Stimulated activated naive CD8-positive, alpha-beta T cell treated with anti-CD3 and anti-CD28 coated beads, Interleukin-15, Interleukin-2, amounts not matched to agents 100 U/mL and 50 U/mL, for 24 hours (primary cell): Measurements from ENCODE around the gene STK4.

ENCODE experiments used
- ATAC-seq: fragments of 150-1000 bp; cut with Tn5 transposase; one replicate; pipeline ENCODE4 v1.10.0; 2021
- DNase-seq: peaks from one replicate; pipeline ENCODE4 v3.0.0; 2021

The STK4 gene

DNA sequence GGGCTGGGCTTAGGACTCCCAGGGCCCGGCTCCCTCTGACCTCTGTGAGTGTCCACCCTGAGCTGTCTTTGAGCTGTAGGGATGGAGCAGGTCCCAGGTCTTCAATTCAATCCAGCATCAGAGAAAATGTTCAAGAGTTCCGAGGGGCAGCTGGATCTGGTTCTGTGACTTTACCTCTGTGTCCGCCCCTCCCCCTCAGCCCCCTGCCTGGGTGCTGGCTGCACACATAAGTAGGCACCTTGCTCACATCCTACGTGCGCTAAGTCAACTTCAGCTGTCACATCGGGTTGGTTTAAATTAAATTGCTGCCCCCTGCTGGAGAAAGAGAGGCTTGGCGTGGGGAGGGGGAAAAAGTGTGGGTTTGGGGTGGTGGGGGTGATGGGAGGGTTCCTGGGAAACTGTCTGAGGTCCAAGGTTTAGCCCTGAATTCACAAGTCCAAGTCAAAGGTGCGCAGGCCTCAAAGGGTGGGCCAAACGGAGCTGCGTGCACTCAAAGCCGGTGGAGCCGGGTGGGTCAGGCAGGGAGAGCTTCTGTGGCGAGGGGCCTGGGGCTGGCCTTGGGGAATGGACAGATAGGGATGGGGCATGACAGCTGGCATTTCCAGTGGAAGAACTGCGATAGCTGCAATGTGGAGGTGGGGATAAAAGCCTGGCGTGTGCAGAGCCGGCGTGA, 145.6 kb downstream of the STK4 start:
- no peak for ATAC-seq
- DNase-seq: no peak

DNA sequence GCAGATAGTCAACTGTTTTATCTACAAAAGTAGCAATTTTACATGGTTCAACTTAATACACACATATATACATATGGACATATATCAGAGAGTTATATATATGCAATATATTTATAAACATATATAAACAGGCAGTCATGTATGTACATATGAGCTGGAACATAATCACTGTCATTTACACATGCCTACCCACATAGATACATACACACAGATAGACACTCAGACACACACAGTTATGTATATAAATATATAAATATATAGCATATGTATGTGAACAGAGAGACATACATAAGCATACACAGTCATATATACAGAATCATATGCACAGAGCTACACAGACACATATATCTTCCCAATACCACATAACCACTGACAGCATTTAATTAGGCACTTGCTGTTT, 146.4 kb downstream of the STK4 start:
- DNase-seq (no peak), ATAC-seq (no peak)

GRCh38 chr20:45113865-45114264, 147.6 kb downstream of the STK4 start:
- no peak for DNase-seq
- ATAC-seq: no peak

DNA sequence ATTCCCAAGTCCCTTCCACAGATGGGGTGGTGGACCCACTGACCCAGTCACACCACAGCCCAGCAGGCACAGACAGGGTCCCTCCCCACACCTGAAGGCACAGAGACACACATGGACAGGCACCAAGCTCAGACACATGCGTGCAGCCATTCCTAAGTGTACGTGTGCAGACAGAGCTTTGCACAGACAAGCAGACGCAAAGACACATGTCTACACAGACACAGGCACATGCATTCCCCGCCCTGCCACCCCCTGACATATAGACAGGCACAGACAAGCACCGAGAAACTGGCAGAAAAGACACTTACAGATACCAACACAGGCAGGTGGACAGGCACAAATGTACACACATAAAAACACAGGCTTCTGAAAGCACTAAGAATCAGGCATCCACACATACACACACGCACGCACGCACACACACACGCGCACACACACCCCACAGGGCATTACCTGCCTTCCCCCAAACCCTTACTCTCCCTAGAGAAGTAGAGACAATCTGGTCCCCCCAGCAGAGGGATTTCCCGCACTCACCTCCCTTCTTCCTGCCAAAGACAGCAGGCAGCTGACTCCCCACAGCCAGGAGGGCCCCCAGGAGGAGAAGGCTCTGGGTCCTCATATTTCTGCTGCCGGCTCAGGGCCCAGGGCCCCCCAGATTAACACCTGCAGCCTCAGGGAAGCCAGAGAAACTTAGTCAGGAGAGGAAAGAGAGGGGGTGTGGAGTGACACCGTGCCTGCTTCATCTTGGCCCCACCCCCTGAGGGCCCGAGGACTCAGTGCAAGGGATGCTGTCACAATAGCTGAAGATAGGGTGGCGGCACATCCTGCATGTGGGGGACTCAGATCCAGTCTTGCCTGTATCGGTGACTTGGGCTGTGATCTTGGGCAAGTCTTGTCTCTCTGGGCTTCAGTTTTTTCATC, 148.4 kb downstream of the STK4 start, which contains the start of gene WFDC5:
TSS of gene WFDC5 (minus strand) at position 710 of the 921 bp plus-strand sequence. CDS start at position 619, 91 bp downstream.
- DNase-seq: peak; percentile 27
- peak; percentile 54 for ATAC-seq

GRCh38 chr20:45115386-45115774, 149.1 kb downstream of the STK4 start:
- ATAC-seq (no peak), DNase-seq (no peak)

DNA sequence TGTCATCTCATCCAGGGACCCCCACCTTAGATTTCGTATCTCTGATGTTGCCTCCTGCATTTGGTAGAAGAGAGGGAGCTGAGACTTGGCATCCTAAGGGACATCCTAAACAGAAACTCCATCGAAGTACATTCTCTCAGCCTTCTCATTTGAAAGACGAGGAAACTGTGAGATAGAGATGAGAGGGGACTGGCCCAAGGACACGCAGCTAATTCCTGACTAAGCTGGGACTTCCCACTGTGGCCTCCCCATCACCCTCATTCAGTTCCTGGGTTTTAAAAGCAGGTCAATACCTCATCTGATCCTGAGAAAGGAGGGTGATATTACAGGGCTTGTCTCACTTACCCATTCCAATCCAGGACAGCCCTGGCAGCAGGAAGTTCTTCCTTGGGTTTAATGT, 149.5 kb downstream of the STK4 start:
- DNase-seq (no peak), ATAC-seq (no peak)

DNA sequence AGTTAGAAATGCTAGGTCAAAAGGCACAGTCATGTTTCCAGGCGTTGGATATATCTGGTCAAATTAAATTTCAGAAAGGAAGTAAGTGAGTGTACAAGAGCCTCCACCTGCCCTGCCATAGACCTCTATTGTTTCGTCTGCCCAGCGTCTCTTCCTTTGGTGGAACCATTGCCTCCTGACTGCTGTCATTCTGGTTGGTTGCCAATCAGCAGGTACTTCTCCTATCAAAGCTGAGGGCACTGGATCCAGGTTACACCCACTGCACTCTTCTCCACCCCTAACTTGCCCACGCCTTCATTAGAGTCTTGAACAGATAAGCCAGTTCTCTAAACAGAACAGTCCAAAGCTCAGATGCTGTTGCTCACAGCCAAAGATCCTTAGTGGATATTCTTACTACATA, 151.3 kb downstream of the STK4 start:
- no peak for ATAC-seq

DNA sequence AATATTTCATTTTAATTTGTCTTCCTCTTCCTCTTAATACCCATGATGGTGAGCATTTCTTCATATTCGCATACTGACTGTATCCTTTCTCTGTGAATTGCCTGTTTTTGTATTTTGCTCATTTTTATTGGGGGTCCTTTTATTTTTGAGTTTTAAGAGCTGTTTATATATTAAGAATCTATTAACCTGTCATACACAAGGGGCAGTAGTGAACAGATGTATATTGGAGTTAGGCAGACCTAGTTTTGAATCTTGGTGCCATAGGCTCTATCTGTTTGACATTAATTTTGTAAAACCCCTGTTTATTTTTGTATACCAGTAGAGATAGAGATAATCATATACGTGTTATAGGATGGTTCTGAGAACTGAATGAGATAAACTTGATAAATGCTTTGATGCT, 151.7 kb downstream of the STK4 start:
- ATAC-seq (no peak), DNase-seq (no peak)

More for the DNA sequence above, 151.3 kb downstream of the STK4 start:
- DNase-seq: no peak

GRCh38 chr20:45119556-45120266, 153.4 kb downstream of the STK4 start:
- ATAC-seq: no peak
- no peak for DNase-seq

DNA sequence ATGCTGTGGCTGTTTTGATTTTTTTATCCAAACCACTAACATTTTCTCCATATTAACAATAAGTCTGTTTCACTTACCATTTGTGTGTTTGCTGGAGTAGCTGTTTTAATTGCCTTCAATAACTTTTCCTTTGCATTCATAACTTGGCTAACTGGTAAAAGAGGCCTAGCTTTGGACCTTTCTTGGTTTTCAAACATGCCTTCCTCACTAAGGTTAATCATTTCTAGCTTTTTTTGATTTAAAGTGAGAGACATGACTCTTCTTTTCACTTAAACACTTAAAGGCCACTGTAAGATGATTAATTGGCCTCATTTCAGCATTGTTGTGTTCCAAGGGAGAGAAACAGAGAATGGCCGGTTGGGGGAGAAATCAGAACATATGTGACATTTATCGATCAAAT, 155.1 kb downstream of the STK4 start:
- ATAC-seq: no peak
- DNase-seq: no peak

DNA sequence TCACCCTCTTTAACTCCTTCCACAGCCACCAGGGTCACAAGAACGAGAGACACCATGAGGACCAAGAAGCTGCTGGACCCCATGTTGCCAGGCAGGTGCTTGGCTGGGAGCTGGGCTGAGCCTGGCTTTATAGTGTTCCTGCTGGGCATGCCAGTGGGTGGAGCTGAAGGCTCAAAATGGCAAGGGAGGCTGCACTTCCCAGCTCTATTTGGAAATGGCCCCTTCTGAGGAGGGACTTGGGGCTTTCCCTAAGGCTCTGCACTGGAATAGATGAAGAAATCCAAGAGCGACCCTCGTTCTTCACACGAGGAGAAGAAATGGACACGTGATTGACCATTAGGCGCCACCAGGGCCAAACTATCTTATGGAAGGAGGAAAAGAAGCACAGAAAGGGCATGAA, 158.1 kb downstream of the STK4 start, which contains the start of gene WFDC12:
TSS of gene WFDC12 (minus strand) at position 101 of the 400 bp plus-strand sequence. CDS start at position 83, 18 bp downstream.
- DNase-seq: no peak
- ATAC-seq: no peak

- ATAC-seq: no peak
- DNase-seq: no peak
Observed at GRCh38 chr20:45128099-45128498, 161.8 kb downstream of the STK4 start.
